Heart left ventricle (tissue), 16 donors: ENCODE data around the gene USP15. TPM values are rescaled to one million over a fixed set of nuclear protein-coding genes. Genes with fewer than 3 reads are reported as not detected.
"Not testable (repeated sequence)": the region's sequence is repeated elsewhere in the genome, so short reads cannot be mapped to it uniquely, and the experiment has no call there.

Experiments
- ATAC-seq, 4 donors: fragments of 200-7000 bp; cut with Tn5 transposase; one replicate each; pipeline ENCODE4 v1.9.1; 2020 to 2022; ENCODE audit warnings: moderate library complexity in 4 of 4, mild to moderate bottlenecking in 3 of 4, moderate number of reproducible peaks in 1 of 4
- DNase-seq, 5 donors: peaks; one replicate each; pipeline ENCODE4 v3.0.0-alpha.2; 2020
- H3K27ac ChIP-seq, 12 donors: fragments of 200-600 bp; sonication (generic) in 4 of 12; one replicate each; pipeline versions ENCODE4 v1.5.0 to v1.8.0; 2016 to 2022; ENCODE audit warnings: mild to moderate bottlenecking in 2 of 12
- H3K27me3 ChIP-seq, 9 donors: fragments of 200-600 bp; sonication (generic) in 2 of 9; one replicate each; pipeline versions ENCODE4 v1.5.1 to v1.8.0; 2016 to 2022; ENCODE audit warnings: mild to moderate bottlenecking in 3 of 9
- H3K36me3 ChIP-seq, 9 donors: fragments of 200-600 bp; sonication (generic) in 2 of 9; one replicate each; pipeline versions ENCODE4 v1.5.0 to v1.8.0; 2018 to 2022; ENCODE audit warnings: mild to moderate bottlenecking in 2 of 9
- H3K4me1 ChIP-seq, 12 donors: fragments of 200-600 bp; sonication (generic) in 4 of 12; one replicate each; pipeline versions ENCODE4 v1.5.0 to v1.8.0; 2016 to 2022; ENCODE audit warnings: mild to moderate bottlenecking in 3 of 12
- H3K4me3 ChIP-seq, 12 donors: fragments of 200-600 bp; sonication (generic) in 4 of 12; one replicate each; pipeline versions ENCODE4 v1.5.0 to v1.8.0; 2017 to 2022; ENCODE audit warnings: mild to moderate bottlenecking in 9 of 12, moderate library complexity in 4 of 12
- H3K9me3 ChIP-seq, 12 donors: fragments of 200-600 bp; sonication (generic) in 4 of 12; one replicate each; pipeline versions ENCODE4 v1.5.0 to v1.8.0; 2016 to 2022; ENCODE audit warnings: mild to moderate bottlenecking in 1 of 12
- CTCF ChIP-seq, 12 donors: fragments of 200-600 bp; sonication (generic) in 4 of 12; IDR thresholded peaks; one replicate each; pipeline versions ENCODE4 v1.5.0 to v1.8.0; 2018 to 2022; ENCODE audit warnings: antibody characterized with exemption in 12 of 12, mild to moderate bottlenecking in 5 of 12
- POLR2A ChIP-seq, 2 donors: fragments of 450-650 bp; IDR thresholded peaks; one replicate each; pipeline ENCODE4 v1.6.1; 2017; ENCODE audit warnings: antibody characterized with exemption in 2 of 2, mild to moderate bottlenecking in 2 of 2, moderate library complexity in 2 of 2
- WGBS, 4 donors: extraction: QIAGEN DNeasy Blood & Tissue Kit in 2 of 4; methylation state at CpG; one replicate each; pipeline versions ENCODE4 v1.1.5 to v1.1.7; 2013 to 2018; 5-methylcytosine and 5-hydroxymethylcytosine counted together
- intact Hi-C, 10 donors: fragments of 100-400 bp; cut with DNase I; formaldehyde crosslinking; loops; one replicate each; pipeline versions ENCODE4 v1.11.1 to v1.14.2; 2022
- polyA plus RNA-seq, 2 donors: library from polyadenylated mRNA; stranded (reverse); fragments of 200-250 nt; gene quantifications; one replicate each; pipeline ENCODE4 v1.2.3, GENCODE V29; 2013
- total RNA-seq, 9 donors: library from RNA; depleted of rRNA in 2 of 9; stranded (reverse); fragments of >200 nt in 2 of 9; fragmentation: NEBNext Ultra II Directional in 3 of 9; extraction: Animal tissue kit (Norgen Biotek cat#: 25700) in 3 of 9; gene quantifications; one replicate each; pipeline versions ENCODE4 v1.1.0 to v1.2.4, GENCODE V29; 2016 to 2023
- donor health status: ischemic (EF 13 %, LVEDD 7.1; RV severe dilation, severe dysfunction).
- donor health status: healthy with polysubstance abuse.
- donor health status: DM: no; HTN: yes; CAD: no.
- donor health status: DM: no; HTN: no; CAD: no.
- donor health status: ischemic (EF 25% LVEDD 6.9; RV normal size, moderate dysfunction).
- donor health status: ischemic (EF 25% LVEDD 5.7; RV mildly dilated, moderate dysfunction).
- donor health status: healthy.
- donor health status: DM: yes; HTN: yes; CAD: no.
- donor health status: ischemic (EF 35%, LVEDD 5.7; RV mildly dilated, moderate dysfunction).
- donor health status: nonischemic (EF 11% LVEDD 7.7; RV severe dilation, severe dysfunction).
- donor health status: DM: yes; HTN: yes; CAD: no.
- donor health status: PGD.
- donor health status: ischemic (EF 29% LVEDD 5.4; RV normal size, mild dysfunction).
- donor health status: nonischemic (EF 23%, LVEDD 6.1; RV moderate dilation, normal function).

Gene USP15
- total and polyA plus RNA-seq, 11 donors = 33.3 to 69.7 (median 60.6) TPM

DNA sequence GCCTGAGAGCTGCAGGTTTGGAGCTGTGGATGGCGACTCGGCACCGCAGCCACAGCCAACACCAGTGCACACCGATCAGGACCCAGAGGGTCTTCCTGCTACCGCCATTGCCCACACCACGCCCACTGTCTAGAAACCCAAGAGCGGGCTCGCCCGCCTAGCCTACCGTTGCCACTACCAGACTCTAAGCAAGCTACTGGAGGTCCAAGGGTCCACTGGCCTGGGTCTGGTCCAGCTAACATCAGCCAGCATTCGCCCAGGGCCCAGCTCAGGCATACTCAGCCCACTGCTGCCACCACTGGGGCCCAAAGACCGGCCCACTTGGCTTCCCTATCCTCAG is 175.9 kb downstream of the USP15 start:
- Histone ChIP-seq H3K27me3 (peaks cover 0 to 33% (median 11%) of the 10 kb centered on the region in 9 donors), H3K4me3 (peak overlapping the region in 4 of 12 donors; percentile 53 to 63 (median 56)), H3K36me3 (no peaks in the 10 kb centered on the region), H3K9me3 (peaks cover 0 to 8% (median 1%) of the 10 kb centered on the region in 12 donors), H3K4me1 (peaks cover 0 to 18% (median 9%) of the 10 kb centered on the region in 12 donors), H3K27ac (no peak overlapping the region)
- ATAC-seq (peak in 1 of 4 donors; percentile 32), DNase-seq (peak in 2 of 5 donors; percentile 5 to 56)
- intact Hi-C loops = loop anchor here in 9 of 10 donors (5.0 to 10.0 kb wide), 7 partner anchors 146 to 631 kb away; no protein-coding TSS in a partner anchor
- WGBS, 4 donors = 63 to 77% (median 69%) methylated on average over 11 to 12 of the region's 12 CpGs
- TF ChIP-seq POLR2A (IDR thresholded peaks at IDR 0.05) = no peak
- no peak for TF ChIP-seq CTCF (IDR thresholded peaks at IDR 0.05)

- WGBS, 4 donors = 12 to 16% (median 14%) methylated on average over 6 of the region's 6 CpGs
- DNase-seq = peak in 3 of 5 donors; percentile 25 to 40 (median 31)
- peak; percentile 50 to 81 (median 73) for TF ChIP-seq CTCF (IDR thresholded peaks at IDR 0.05)
- no peak for TF ChIP-seq POLR2A (IDR thresholded peaks at IDR 0.05)
Observed at GRCh38 chr12:62438098-62438692, 178.0 kb downstream of the USP15 start.

GRCh38 chr12:62446754-62447452 is 186.7 kb downstream of the USP15 start:
- peaks cover 0 to under 1% (median 0%) of the 10 kb centered on the region in 9 donors for H3K27me3 ChIP-seq
- peaks cover 0 to 38% (median 12%) of the 10 kb centered on the region in 12 donors for H3K9me3 ChIP-seq
- no peaks in the 10 kb centered on the region for H3K4me1 ChIP-seq
- WGBS, 4 donors = 75 to 87% (median 80%) methylated on average over 2 of the region's 2 CpGs
- H3K27ac ChIP-seq = no peak overlapping the region
- H3K36me3 ChIP-seq = no peaks in the 10 kb centered on the region
- DNase-seq = no peak
- TF ChIP-seq CTCF (IDR thresholded peaks at IDR 0.05) = no peak
- no peak for TF ChIP-seq POLR2A (IDR thresholded peaks at IDR 0.05)
- intact Hi-C loops = loop anchor here in 1 of 10 donors (10.0 kb wide), 1 partner anchor 628 kb away; no protein-coding TSS in a partner anchor
- ATAC-seq = no peak
- H3K4me3 ChIP-seq = no peak overlapping the region

More at GRCh38 chr12:62438098-62438692, 178.0 kb downstream of the USP15 start:
- H3K4me1 ChIP-seq = peaks cover 0 to 18% (median 9%) of the 10 kb centered on the region in 12 donors
- H3K36me3 ChIP-seq = no peaks in the 10 kb centered on the region
- H3K27me3 ChIP-seq = peaks cover 0 to 15% (median 10%) of the 10 kb centered on the region in 9 donors
- intact Hi-C loops = loop anchor here (1.0 to 10.0 kb wide), 9 partner anchors 144 to 629 kb away; no protein-coding TSS in a partner anchor
- peaks cover 0 to 28% (median 6%) of the 10 kb centered on the region in 12 donors for H3K9me3 ChIP-seq
- peak in 1 of 4 donors; percentile 59 for ATAC-seq
- no peak overlapping the region for H3K27ac ChIP-seq
- no peak overlapping the region for H3K4me3 ChIP-seq

GRCh38 chr12:62448436-62448835 is 188.2 kb downstream of the USP15 start:
- TF ChIP-seq POLR2A (IDR thresholded peaks at IDR 0.05) (no peak), CTCF (IDR thresholded peaks at IDR 0.05) (no peak)
- Histone ChIP-seq H3K4me3 (no peak overlapping the region), H3K27me3 (peaks cover 0 to 4% (median 0%) of the 10 kb centered on the region in 9 donors), H3K4me1 (no peaks in the 10 kb centered on the region), H3K36me3 (no peaks in the 10 kb centered on the region), H3K27ac (no peak overlapping the region), H3K9me3 (peaks cover 0 to 24% (median 12%) of the 10 kb centered on the region in 12 donors)
- DNase-seq = no peak
- intact Hi-C loops = loop anchor here in 1 of 10 donors (10.0 kb wide), 1 partner anchor 626 kb away; no protein-coding TSS in a partner anchor
- 83 to 92% (median 85%) methylated on average over 3 of the region's 3 CpGs for WGBS, 4 donors
- no peak for ATAC-seq

- H3K27ac ChIP-seq, H3K4me3 ChIP-seq, DNase-seq, H3K27me3 ChIP-seq, H3K9me3 ChIP-seq, intact Hi-C loops, H3K36me3 ChIP-seq, ATAC-seq, H3K4me1 ChIP-seq: not testable (repeated sequence)
- WGBS, 4 donors = 57 to 87% (median 64%) methylated on average over 2 of the region's 2 CpGs
Observed at GRCh38 chr12:62455429-62455828, 195.2 kb downstream of the USP15 start.
